Measurements from ENCODE around the gene TMPRSS11A.

TMPRSS11A gene

GRCh38 chr4:67912080-67912479 lies 51.2 kb downstream of the TMPRSS11A start:
- DNase-seq (ENCODE audit: low spot score) = no peak

- no peak for DNase-seq (ENCODE audit: low spot score)
Measured at GRCh38 chr4:67911638-67912037, 51.7 kb downstream of the TMPRSS11A start.

GRCh38 chr4:67911141-67911540 lies 52.2 kb downstream of the TMPRSS11A start:
- DNase-seq (ENCODE audit: low spot score) = no peak

- no peak for DNase-seq (ENCODE audit: low spot score)
Measured at GRCh38 chr4:67910585-67910905, 52.7 kb downstream of the TMPRSS11A start.

- DNase-seq (ENCODE audit: low spot score) = no peak
Measured at GRCh38 chr4:67909905-67910584, 53.2 kb downstream of the TMPRSS11A start.

- DNase-seq (ENCODE audit: low spot score) = no peak
Measured at GRCh38 chr4:67907650-67908049, 55.6 kb downstream of the TMPRSS11A start.

- DNase-seq (ENCODE audit: low spot score) = no peak
Measured at GRCh38 chr4:67899096-67899495, 64.2 kb downstream of the TMPRSS11A start.

GRCh38 chr4:67897686-67898085 lies 65.6 kb downstream of the TMPRSS11A start:
- DNase-seq (ENCODE audit: low spot score) = no peak

- DNase-seq (ENCODE audit: low spot score) = no peak
Measured at GRCh38 chr4:67896421-67897065, 66.8 kb downstream of the TMPRSS11A start.

GRCh38 chr4:67894659-67895058 lies 68.6 kb downstream of the TMPRSS11A start:
- no peak for DNase-seq (ENCODE audit: low spot score)

- peak; percentile 55 for DNase-seq (ENCODE audit: low spot score)
Measured at GRCh38 chr4:67892905-67893304, 70.4 kb downstream of the TMPRSS11A start.

- DNase-seq (ENCODE audit: low spot score) = no peak
Measured at GRCh38 chr4:67892253-67892652, 71.0 kb downstream of the TMPRSS11A start.

GRCh38 chr4:67891645-67892044 lies 71.6 kb downstream of the TMPRSS11A start:
- DNase-seq (ENCODE audit: low spot score) = no peak

- DNase-seq (ENCODE audit: low spot score) = no peak
Measured at GRCh38 chr4:67886281-67886680, 77.0 kb downstream of the TMPRSS11A start.

- DNase-seq (ENCODE audit: low spot score) = no peak
Measured at GRCh38 chr4:67885762-67886161, 77.5 kb downstream of the TMPRSS11A start.

GRCh38 chr4:67884701-67885100 lies 78.6 kb downstream of the TMPRSS11A start:
- no peak for DNase-seq (ENCODE audit: low spot score)

GRCh38 chr4:67883902-67884301 lies 79.4 kb downstream of the TMPRSS11A start, which contains the start of gene TMPRSS11D:
TMPRSS11D (minus strand) TSS chr4:67884002; CDS start chr4:67883933, 69 bp downstream.
- DNase-seq (ENCODE audit: low spot score) = no peak

- no peak for DNase-seq (ENCODE audit: low spot score)
Measured at GRCh38 chr4:67883458-67883857, 79.8 kb downstream of the TMPRSS11A start.

GRCh38 chr4:67880866-67881610 lies 82.3 kb downstream of the TMPRSS11A start:
- DNase-seq (ENCODE audit: low spot score) = no peak

- DNase-seq (ENCODE audit: low spot score) = no peak
Measured at GRCh38 chr4:67879486-67879885, 83.8 kb downstream of the TMPRSS11A start.

GRCh38 chr4:67877086-67877485 lies 86.2 kb downstream of the TMPRSS11A start:
- no peak for DNase-seq (ENCODE audit: low spot score)

GRCh38 chr4:67874986-67875385 lies 88.3 kb downstream of the TMPRSS11A start:
- no peak for DNase-seq (ENCODE audit: low spot score)

- no peak for DNase-seq (ENCODE audit: low spot score)
Measured at GRCh38 chr4:67873116-67873515, 90.2 kb downstream of the TMPRSS11A start.
